SW 1271 (cell line): ENCODE data around the gene CRLF1.
A peak's percentile ranks its signal among the peaks of the same experiment; 100 is the strongest.

Source experiments
- DNase-seq, 2 experiments: peaks; one replicate each; lab custom pipeline; 2025; lab: John Stamatoyannopoulos, UW

The CRLF1 gene

GRCh38 chr19:18557411-18558201 lies 49.0 kb downstream of the CRLF1 start, which contains the start of gene KXD1:
KXD1 (plus strand) TSS chr19:18557870; CDS start chr19:18562057, 4,187 bp downstream.
- DNase-seq, result peak; percentile 94 to 98

DNA sequence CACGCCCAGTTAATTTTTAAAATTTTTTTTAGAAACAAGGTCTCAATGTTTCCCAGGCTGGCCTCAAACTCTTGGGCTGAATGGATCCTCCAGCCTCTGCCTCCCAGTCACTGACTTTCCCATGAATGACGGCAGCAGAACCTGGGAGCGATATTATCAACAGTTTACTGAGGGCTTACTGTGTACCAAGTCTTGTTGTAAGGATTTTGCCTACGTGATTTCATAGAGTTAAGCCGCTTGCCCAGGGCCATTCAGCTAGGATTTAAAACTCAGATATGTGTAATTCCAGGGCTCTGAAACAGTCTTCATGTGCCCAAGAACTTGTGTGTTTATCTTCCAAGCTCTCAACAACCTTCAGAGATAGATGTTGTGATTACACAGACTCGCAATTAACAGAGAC lies 55.0 kb downstream of the CRLF1 start:
- DNase-seq, result no peak

DNA sequence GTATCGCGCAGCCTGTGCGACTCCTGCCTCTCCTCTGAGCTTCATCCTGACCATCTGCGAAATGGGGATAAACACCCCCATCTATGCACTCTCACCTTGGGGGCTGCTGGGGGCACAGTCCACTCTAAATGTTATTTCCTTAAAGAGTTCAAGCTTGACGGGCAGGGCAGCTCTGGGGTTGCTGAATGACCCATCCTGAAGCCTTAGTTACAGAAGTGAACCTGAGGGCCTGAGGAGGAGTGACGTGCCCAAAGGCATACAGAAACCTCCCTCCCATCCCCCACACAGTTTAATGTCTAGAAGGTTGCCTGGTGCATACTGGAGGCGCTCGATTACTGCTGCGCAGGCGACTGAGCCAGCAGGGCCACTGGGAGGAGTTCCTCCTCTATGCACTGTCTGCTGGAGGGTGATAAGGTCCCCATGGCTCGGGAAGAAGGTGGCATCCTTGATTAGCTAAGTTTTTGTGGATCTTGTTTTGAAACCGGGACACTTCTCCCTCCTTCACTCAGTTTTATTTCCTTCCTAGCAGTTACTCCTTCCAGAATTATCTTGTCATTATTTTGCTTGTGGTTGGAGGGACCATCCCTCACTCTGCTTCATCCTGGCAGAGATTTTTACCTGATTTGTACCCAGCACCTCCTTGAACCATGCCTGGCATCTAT lies 62.7 kb downstream of the CRLF1 start:
- peak; percentile 17 to 34 for DNase-seq
